Measurements from ENCODE around the gene B3GALT4.

B3GALT4 gene

DNA sequence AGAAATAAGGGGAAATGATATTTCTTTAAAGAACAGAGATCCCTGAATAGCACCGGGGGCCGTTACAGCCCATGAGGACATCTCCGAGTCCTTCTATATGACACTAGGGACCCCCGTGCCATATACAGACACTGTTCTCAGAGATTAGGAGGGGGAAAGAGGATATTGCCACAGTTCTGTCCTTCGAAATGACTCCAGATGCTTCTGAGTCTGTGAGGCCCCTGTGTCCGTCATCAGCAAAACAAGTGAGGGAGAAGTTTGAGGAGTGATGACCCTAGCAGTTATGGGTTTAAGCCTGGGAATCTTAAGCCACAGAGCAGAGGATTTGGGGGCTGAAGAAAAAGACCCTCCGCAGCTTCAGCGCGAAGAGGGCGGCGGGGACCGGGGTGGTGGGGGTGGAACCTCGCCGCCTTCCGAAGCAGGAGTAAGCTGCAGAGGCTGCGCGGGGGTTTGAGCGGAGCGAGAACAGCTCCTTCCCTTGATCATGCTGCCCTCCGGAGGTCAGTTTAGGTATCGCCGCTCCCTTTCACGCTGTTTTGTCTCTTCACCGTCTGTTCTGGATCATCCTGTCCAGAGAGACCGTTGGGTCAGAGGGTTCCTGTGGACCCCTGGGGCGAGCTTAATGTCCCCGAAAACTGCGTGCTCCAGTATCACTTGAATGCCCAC, 28.8 kb upstream of the B3GALT4 start:
- H3K4me3 ChIP-seq (ENCODE audit: low read depth, low read length): peak overlapping the region; percentile 43
- TF ChIP-seq, protein P1, sequence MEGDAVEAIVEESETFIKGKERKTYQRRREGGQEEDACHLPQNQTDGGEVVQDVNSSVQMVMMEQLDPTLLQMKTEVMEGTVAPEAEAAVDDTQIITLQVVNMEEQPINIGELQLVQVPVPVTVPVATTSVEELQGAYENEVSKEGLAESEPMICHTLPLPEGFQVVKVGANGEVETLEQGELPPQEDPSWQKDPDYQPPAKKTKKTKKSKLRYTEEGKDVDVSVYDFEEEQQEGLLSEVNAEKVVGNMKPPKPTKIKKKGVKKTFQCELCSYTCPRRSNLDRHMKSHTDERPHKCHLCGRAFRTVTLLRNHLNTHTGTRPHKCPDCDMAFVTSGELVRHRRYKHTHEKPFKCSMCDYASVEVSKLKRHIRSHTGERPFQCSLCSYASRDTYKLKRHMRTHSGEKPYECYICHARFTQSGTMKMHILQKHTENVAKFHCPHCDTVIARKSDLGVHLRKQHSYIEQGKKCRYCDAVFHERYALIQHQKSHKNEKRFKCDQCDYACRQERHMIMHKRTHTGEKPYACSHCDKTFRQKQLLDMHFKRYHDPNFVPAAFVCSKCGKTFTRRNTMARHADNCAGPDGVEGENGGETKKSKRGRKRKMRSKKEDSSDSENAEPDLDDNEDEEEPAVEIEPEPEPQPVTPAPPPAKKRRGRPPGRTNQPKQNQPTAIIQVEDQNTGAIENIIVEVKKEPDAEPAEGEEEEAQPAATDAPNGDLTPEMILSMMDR (IDR thresholded peaks at IDR 0.05; ENCODE audit: borderline replicate concordance, insufficient read depth, low read depth, low read length): peak; percentile 93

DNA sequence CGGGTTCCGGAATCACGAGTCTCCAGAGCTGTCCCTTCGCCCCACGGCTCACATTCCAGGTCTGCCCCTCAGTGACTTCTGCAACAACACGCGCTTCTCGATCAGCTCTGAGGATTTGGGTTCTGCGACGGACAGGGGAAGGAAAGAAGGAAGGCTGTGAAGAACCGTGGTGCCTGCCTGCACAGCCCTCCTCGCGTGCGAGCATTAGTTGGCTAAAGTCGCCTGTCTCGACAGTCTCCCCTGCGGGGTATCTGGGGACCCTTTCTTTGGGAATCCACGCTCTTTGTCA, 28.3 kb upstream of the B3GALT4 start:
- H3K4me3 ChIP-seq (ENCODE audit: low read depth, low read length): peak overlapping the region; percentile 43
- TF ChIP-seq, protein P1 (IDR thresholded peaks at IDR 0.05; ENCODE audit: borderline replicate concordance, insufficient read depth, low read depth, low read length): no peak

DNA sequence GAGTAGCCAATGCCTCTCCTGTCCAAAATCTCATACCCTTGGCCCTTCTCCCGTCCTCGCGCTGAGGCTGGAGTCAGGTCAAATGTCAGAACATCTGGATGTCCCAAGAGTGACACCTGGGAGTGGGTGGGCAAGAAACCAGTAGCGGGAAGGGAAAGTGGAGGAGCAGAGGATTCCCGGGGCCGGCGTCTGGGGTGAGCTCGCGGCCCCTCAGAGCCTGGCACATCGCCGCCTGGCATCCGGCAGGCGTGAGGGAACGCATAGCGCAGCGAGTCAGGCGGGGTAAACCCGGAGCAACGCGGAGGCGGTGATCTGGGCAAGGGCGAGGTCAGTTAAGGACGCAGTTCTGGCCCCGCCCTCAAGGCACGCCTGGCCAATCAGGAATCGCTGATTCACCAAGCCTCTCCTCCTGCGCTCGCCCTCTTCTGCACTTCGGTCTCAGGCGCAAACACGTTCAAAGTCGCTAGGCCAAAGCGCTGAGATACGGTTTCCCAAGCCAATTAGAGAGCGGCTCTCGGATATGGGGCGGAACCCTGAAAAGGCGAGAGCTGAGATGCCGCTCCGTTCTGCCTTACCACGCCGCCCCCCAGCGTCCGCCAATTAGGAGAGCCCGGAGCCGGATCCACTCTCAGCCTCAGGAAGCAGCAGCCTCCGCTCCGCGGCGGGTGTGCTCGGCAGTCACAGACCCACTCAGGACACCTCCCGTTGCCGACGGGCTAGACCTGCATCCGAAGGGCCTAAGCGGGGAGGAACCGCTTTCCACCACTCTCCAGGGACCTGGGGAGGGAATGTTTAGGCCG, 27.8 kb upstream of the B3GALT4 start:
- H3K4me3 ChIP-seq (ENCODE audit: low read depth, low read length): peak overlapping the region; percentile 43
- TF ChIP-seq, protein P1 (IDR thresholded peaks at IDR 0.05; ENCODE audit: borderline replicate concordance, insufficient read depth, low read depth, low read length): no peak

DNA sequence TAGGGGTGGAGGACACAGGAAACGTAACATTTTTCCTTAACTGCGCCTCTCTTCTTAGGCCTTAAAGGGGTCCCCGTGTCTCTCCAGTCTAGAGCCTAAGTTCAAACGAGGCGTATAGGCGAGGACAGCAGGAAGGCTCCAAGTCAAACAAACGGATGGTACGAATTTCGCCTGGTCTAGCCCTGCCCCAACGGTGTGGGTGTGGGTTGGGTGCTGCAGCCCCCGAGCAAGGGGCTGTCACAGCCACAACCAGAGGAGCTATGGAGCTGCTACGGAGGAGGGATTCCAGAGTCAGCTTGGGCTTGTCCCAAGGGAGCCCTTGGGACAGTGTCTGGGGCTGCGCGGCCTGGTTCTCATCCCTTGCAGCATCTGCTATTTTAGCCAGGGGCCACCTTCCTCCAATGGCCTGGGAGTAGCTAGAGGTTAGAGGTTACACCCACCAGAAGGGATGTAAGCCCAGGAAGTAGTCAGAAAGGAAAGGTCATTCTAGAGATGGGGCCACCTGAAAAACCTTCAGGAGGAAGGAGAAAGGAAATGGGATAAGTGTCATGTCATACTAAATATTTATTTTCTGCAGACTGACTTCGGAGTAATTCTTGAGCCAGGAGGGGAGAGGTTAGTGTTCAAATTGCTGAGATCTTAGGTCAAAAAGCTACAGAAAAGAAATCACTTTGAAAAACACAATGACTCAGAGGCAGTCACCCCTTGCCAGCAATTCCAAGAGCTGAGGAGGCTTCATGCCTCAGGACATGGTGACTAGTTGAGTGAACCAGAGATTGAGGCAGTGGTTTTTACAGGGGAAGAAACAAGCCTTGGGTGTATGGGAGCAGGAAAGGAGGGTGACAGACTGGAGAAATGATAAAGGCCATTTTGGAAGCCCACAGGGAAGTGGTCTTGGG, 26.9 kb upstream of the B3GALT4 start:
- TF ChIP-seq, protein P1 (IDR thresholded peaks at IDR 0.05; ENCODE audit: borderline replicate concordance, insufficient read depth, low read depth, low read length): no peak
- peak overlapping the region; percentile 38 for H3K4me3 ChIP-seq (ENCODE audit: low read depth, low read length)

DNA sequence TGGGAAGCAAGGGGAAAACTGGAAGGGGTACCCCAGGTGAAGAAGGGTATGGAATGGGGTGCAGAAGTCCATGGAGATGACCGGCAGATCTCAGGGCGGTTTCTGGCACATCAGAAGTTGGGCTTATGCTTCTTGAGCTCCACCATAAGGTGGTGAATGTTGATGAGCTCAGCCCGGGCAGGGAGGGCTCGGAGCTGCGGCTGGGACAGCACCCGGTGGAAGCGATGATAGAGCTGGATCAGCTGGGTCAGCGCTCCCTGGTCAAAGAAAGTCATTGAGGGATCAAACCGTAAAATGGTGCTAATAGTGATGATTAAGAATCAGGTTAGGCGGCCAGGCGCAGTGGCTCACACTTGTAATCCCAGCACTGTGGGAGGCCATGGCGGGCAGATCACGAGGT, 26.2 kb upstream of the B3GALT4 start:
- TF ChIP-seq, protein P1 (IDR thresholded peaks at IDR 0.05; ENCODE audit: borderline replicate concordance, insufficient read depth, low read depth, low read length): no peak
- no peak overlapping the region for H3K4me3 ChIP-seq (ENCODE audit: low read depth, low read length)

DNA sequence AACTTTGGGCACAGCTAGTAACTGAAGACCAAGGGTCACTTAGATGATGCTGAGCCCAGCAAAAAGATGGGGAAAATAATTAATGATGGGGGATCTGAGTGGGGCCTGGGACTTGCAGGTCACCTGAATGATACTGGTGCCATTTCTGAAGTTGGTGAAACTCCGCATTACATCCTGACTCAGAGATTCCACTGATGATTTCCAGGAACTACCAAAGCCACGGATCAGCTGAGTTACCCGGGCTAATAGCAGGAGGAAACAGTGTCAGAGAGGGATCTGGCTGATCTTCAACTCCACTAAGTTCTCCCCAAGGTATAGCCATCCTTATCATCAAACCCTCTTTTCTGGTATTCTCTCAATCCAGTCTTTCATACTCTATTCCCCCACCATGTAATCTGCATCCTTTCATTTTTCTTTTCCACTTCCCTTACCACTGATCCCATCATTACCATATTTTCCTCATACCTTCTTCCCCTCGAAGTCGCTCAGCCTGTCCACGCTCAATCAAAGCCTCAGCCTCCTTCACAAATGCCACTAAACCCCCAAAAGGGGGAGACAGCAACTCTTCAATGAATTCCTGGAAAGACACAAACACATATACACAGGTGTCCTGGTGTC, 25.4 kb upstream of the B3GALT4 start:
- no peak overlapping the region for H3K4me3 ChIP-seq (ENCODE audit: low read depth, low read length)

More for the DNA sequence above, 25.4 kb upstream of the B3GALT4 start:
- TF ChIP-seq, protein P1 (IDR thresholded peaks at IDR 0.05; ENCODE audit: borderline replicate concordance, insufficient read depth, low read depth, low read length): no peak

All from GM12875 (cell line).